GM21737 (cell line): ENCODE results near the gene STXBP2.

Source experiments
- ATAC-seq: cut with Tn5 transposase; IDR thresholded peaks from one replicate; pipeline ENCODE4 v1.9.1; 2021; ENCODE audit warnings: mild to moderate bottlenecking, moderate library complexity; ENCODE audit not compliant: unreplicated experiment

The STXBP2 gene

GRCh38 chr19:7612282-7613274 lies 24.3 kb upstream of the STXBP2 start:
- ATAC-seq: no peak

- no peak for ATAC-seq
These were observed 21.8 kb upstream of the STXBP2 start for GRCh38 chr19:7614859-7615741.

- ATAC-seq: no peak
These were observed 19.7 kb upstream of the STXBP2 start for GRCh38 chr19:7617172-7617571.

GRCh38 chr19:7617735-7618134 lies 19.2 kb upstream of the STXBP2 start:
- ATAC-seq: no peak

GRCh38 chr19:7618348-7618747 lies 18.6 kb upstream of the STXBP2 start:
- no peak for ATAC-seq

- ATAC-seq: no peak
These were observed 18.0 kb upstream of the STXBP2 start for GRCh38 chr19:7618771-7619510.

- ATAC-seq: no peak
These were observed 17.1 kb upstream of the STXBP2 start for GRCh38 chr19:7619671-7620441.

- no peak for ATAC-seq
These were observed 16.2 kb upstream of the STXBP2 start for GRCh38 chr19:7620442-7621412.

- no peak for ATAC-seq
These were observed 13.8 kb upstream of the STXBP2 start for GRCh38 chr19:7622933-7623685.

GRCh38 chr19:7623725-7624603 lies 12.9 kb upstream of the STXBP2 start:
- ATAC-seq: no peak

- no peak for ATAC-seq
These were observed 12.1 kb upstream of the STXBP2 start for GRCh38 chr19:7624810-7625209.

GRCh38 chr19:7625763-7626372 lies 11.0 kb upstream of the STXBP2 start:
- no peak for ATAC-seq

- no peak for ATAC-seq
These were observed 9.7 kb upstream of the STXBP2 start for GRCh38 chr19:7627166-7627565.

- no peak for ATAC-seq
These were observed 8.2 kb upstream of the STXBP2 start for GRCh38 chr19:7628589-7629311.

GRCh38 chr19:7629347-7630054 lies 7.4 kb upstream of the STXBP2 start, which contains the start of the genes PET100 and XAB2:
TSS of gene PET100 (plus strand) at chr19:7629793. CDS start at chr19:7629834, 41 bp downstream.
TSS of gene XAB2 (minus strand) at chr19:7629545. CDS start at chr19:7629527, 18 bp downstream.
- ATAC-seq: peak; percentile 73
